ENCODE results near the gene CDH13. TPM values are rescaled to one million over a fixed set of nuclear protein-coding genes. Genes with fewer than 3 reads are reported as not detected.

Gene CDH13
- total and polyA plus RNA-seq, 9 of the 15 experiments (the other 6 are each of a cell fraction or from before 2014, with no cell fraction given) = 0.03 TPM; not detected in 8

DNA sequence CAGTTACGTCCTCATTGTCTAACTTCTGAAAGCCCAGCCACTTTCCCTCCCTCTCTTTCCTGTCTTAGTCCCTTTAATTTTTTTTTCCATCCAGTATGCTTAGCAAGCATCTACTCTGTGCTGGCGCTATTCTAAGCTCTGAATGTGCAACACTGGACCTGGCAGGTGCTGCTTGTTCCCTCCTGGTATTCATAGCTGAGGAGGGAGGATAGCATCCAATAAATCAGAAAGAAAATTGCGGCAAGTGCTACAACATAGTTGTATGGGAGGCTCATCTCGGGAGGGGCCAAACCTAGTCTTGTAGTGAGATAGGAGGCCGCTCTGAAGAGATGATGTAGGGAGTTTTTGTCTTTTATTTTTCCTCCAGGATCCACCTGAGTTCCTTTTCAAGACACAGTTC is 723.7 kb downstream of the CDH13 start (continued):
- TF ChIP-seq, protein P1, sequence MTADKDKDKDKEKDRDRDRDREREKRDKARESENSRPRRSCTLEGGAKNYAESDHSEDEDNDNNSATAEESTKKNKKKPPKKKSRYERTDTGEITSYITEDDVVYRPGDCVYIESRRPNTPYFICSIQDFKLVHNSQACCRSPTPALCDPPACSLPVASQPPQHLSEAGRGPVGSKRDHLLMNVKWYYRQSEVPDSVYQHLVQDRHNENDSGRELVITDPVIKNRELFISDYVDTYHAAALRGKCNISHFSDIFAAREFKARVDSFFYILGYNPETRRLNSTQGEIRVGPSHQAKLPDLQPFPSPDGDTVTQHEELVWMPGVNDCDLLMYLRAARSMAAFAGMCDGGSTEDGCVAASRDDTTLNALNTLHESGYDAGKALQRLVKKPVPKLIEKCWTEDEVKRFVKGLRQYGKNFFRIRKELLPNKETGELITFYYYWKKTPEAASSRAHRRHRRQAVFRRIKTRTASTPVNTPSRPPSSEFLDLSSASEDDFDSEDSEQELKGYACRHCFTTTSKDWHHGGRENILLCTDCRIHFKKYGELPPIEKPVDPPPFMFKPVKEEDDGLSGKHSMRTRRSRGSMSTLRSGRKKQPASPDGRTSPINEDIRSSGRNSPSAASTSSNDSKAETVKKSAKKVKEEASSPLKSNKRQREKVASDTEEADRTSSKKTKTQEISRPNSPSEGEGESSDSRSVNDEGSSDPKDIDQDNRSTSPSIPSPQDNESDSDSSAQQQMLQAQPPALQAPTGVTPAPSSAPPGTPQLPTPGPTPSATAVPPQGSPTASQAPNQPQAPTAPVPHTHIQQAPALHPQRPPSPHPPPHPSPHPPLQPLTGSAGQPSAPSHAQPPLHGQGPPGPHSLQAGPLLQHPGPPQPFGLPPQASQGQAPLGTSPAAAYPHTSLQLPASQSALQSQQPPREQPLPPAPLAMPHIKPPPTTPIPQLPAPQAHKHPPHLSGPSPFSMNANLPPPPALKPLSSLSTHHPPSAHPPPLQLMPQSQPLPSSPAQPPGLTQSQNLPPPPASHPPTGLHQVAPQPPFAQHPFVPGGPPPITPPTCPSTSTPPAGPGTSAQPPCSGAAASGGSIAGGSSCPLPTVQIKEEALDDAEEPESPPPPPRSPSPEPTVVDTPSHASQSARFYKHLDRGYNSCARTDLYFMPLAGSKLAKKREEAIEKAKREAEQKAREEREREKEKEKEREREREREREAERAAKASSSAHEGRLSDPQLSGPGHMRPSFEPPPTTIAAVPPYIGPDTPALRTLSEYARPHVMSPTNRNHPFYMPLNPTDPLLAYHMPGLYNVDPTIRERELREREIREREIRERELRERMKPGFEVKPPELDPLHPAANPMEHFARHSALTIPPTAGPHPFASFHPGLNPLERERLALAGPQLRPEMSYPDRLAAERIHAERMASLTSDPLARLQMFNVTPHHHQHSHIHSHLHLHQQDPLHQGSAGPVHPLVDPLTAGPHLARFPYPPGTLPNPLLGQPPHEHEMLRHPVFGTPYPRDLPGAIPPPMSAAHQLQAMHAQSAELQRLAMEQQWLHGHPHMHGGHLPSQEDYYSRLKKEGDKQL (CRISPR knock-in tag; IDR thresholded peaks at IDR 0.05; ENCODE audit: borderline replicate concordance) = no peak
- TF ChIP-seq RAD51 (IDR thresholded peaks at IDR 0.05; ENCODE audit: borderline replicate concordance, low read depth) (no peak), SMARCC2 (IDR thresholded peaks at IDR 0.05; ENCODE audit: low read depth) (no peak), HDGF (IDR thresholded peaks at IDR 0.05) (no peak), BACH1 (tag; IDR thresholded peaks at IDR 0.05) (no peak), CBX8 (IDR thresholded peaks at IDR 0.05; ENCODE audit: borderline replicate concordance, extremely low read depth, low read depth, low read length, poor library complexity, severe bottlenecking) (no peak), ZBTB8A (IDR thresholded peaks at IDR 0.05; ENCODE audit: partially characterized antibody) (no peak), CREB3L1 (IDR thresholded peaks at IDR 0.05; ENCODE audit: borderline replicate concordance, low read depth) (no peak)
- TF ChIP-seq, protein P2, sequence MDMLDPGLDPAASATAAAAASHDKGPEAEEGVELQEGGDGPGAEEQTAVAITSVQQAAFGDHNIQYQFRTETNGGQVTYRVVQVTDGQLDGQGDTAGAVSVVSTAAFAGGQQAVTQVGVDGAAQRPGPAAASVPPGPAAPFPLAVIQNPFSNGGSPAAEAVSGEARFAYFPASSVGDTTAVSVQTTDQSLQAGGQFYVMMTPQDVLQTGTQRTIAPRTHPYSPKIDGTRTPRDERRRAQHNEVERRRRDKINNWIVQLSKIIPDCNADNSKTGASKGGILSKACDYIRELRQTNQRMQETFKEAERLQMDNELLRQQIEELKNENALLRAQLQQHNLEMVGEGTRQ (CRISPR knock-in tag; IDR thresholded peaks at IDR 0.05) = no peak

Measured in K562 (cell line).